ENCODE measurements around the gene ADCY2. TPM values are rescaled to one million over a fixed set of nuclear protein-coding genes. Genes with fewer than 3 reads are reported as not detected.

Gene ADCY2
- total and polyA plus RNA-seq, 9 of the 15 experiments (the other 6 are each of a cell fraction or from before 2014, with no cell fraction given), result 0.01 to 0.15 (median 0.03) TPM; not detected in 5

- no peak for TF ChIP-seq TFAP4 (CRISPR knock-in tag; IDR thresholded peaks at IDR 0.05; ENCODE audit: borderline replicate concordance)
- no peak for TF ChIP-seq POLR2B (IDR thresholded peaks at IDR 0.05; ENCODE audit: low read depth, partially characterized antibody)
- TF ChIP-seq RHOXF2B (CRISPR knock-in tag; conservative IDR thresholded peaks at IDR 0.05), result no peak
- no peak for TF ChIP-seq CBFB (CRISPR knock-in tag; IDR thresholded peaks at IDR 0.05)
These were observed 399.4 kb downstream of the ADCY2 start (continued) for GRCh38 chr5:7795306-7795705.

- FAIRE-seq (no peak), ATAC-seq (no peak), DNase-seq (ENCODE audit: extremely low read depth in 1 of 4, low spot score in 3 of 4) (no peak)
- no peaks in the 10 kb centered on the region for H3K9me1 ChIP-seq (ENCODE audit: control insufficient read depth, insufficient read depth, low read length)
- CTCF ChIA-PET (ENCODE audit: low intra/inter-chr PET ratio), result no interaction called here
- TF ChIP-seq ELF1 (tag; IDR thresholded peaks at IDR 0.05) (no peak), ARID3A (IDR thresholded peaks at IDR 0.05; ENCODE audit: borderline replicate concordance, low read depth, low read length) (no peak), BMI1 (IDR thresholded peaks at IDR 0.05; ENCODE audit: low read length) (no peak)
- H3K9me3 ChIP-seq (replicated peaks; ENCODE audit: control insufficient read depth, insufficient read depth, low read depth, low read length), result no peaks in the 10 kb centered on the region
- peaks cover 5 to 25% of the 10 kb centered on the region in 2 experiments; a peak in 4 of 5 replicates for H3K27me3 ChIP-seq (ENCODE audit: control insufficient read depth in 2 of 2, insufficient read depth in 2 of 2, low read length in 2 of 2)
- no peaks in the 10 kb centered on the region for H3K79me2 ChIP-seq (ENCODE audit: control insufficient read depth, insufficient read depth, low read length)
- BruUV-seq (replicated peaks), result no TSS peak
- no peaks in the 10 kb centered on the region for H4K20me1 ChIP-seq (replicated peaks; ENCODE audit: control insufficient read depth, insufficient read depth, low read length)
- no peak overlapping the region for H3K9ac ChIP-seq (ENCODE audit: insufficient read depth in 1 of 2, low read depth in 2 of 2, low read length in 2 of 2)
- H3K4me2 ChIP-seq (ENCODE audit: insufficient read depth, low read length), result no peak overlapping the region
- in situ Hi-C loops (cut with MboI) (no loop called here), intact Hi-C loops (cut with micrococcal nuclease) (no loop called here)
- POLR2A ChIA-PET, result no interaction called here
- WGBS (ENCODE audit: insufficient coverage, low coverage, missing lambda C conversion rate), result 0% methylated on average over 14 of the region's 14 CpGs
- H3K27ac ChIP-seq (ENCODE audit: extremely low read depth, low read depth, low read length), result no peak overlapping the region
- H2AFZ ChIP-seq (ENCODE audit: low read depth, low read length), result peak overlapping the region; percentile 14; the same call in 1 of the 2 replicates
- H3K36me3 ChIP-seq (ENCODE audit: control insufficient read depth, insufficient read depth, low read length), result no peaks in the 10 kb centered on the region
- H3K4me1 ChIP-seq (replicated peaks in 1 of 2; ENCODE audit: control insufficient read depth in 2 of 2, insufficient read depth in 2 of 2, low read length in 2 of 2), result no peaks in the 10 kb centered on the region
- no peak overlapping the region for H3K4me3 ChIP-seq
These were observed 406.1 kb downstream of the ADCY2 start for GRCh38 chr5:7801891-7802614.

Measured in K562 (cell line).